HEK293 (cell line): ENCODE results near the gene PPP2R3A.

Source experiments
- AEBP2 ChIP-seq: fragments of 450-650 bp; formaldehyde crosslinking; IDR thresholded peaks from 2 replicates; pipeline ENCODE4 v1.5.1; 2016; ENCODE audit warnings: missing biosample characterization, missing genetic modification characterization, borderline replicate concordance
- SETDB1 ChIP-seq: IDR thresholded peaks from one replicate; pipeline ENCODE4 v1.6.1; 2017; ENCODE audit warnings: mild to moderate bottlenecking, low read length, moderate library complexity, mixed read lengths; ENCODE audit not compliant: insufficient read length
- SP3 ChIP-seq: fragments of 450-650 bp; formaldehyde crosslinking; IDR thresholded peaks from 2 replicates; pipeline ENCODE4 v1.5.1; 2016; ENCODE audit warnings: missing biosample characterization, missing genetic modification characterization
- ZNF18 ChIP-seq: fragments of 450-650 bp; formaldehyde crosslinking; IDR thresholded peaks from 2 replicates; pipeline ENCODE4 v1.5.1; 2016; ENCODE audit warnings: missing biosample characterization, missing genetic modification characterization
- ZNF2 ChIP-seq: fragments of 450-650 bp; formaldehyde crosslinking; IDR thresholded peaks from 2 replicates; pipeline ENCODE4 v1.5.1; 2016; ENCODE audit warnings: missing biosample characterization, missing genetic modification characterization
- ZNF214 ChIP-seq: fragments of 450-650 bp; formaldehyde crosslinking; IDR thresholded peaks from 2 replicates; pipeline ENCODE4 v1.5.1; 2017; ENCODE audit warnings: missing biosample characterization, mild to moderate bottlenecking, missing genetic modification characterization, borderline replicate concordance
- ZNF660 ChIP-seq: fragments of 450-650 bp; IDR thresholded peaks from 2 replicates; pipeline ENCODE4 v1.5.1; 2018; ENCODE audit warnings: missing biosample characterization, mild to moderate bottlenecking, missing genetic modification characterization
- TF ChIP-seq, protein P1 (sequence below): fragments of 450-650 bp; formaldehyde crosslinking; IDR thresholded peaks from 2 replicates; pipeline ENCODE4 v1.5.1; 2016; ENCODE audit warnings: missing biosample characterization, missing genetic modification characterization

DNA sequence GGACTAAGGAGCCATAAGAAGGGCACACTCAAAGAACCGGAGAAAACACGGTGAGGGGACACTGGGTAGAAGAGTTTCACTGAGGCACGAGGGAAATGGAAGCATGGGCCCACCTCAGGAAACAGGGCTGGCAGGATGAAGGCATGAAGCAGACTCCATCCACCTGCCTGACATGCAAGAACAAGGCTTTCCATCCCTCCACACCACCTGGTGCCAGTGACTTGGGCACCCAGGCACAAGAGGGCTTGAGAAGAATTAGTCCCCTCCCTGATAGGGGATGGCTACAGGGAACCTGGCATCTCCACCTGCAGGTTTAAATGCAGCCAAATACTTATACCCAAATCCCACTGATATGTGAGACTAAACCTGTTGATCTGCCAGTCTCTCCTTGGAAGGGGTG is 38.9 kb upstream of the PPP2R3A start:
- TF ChIP-seq ZNF660 (tag by site-specific recombination), result no peak
- no peak for TF ChIP-seq ZNF2 (tag by site-specific recombination)
- no peak for TF ChIP-seq SETDB1
- TF ChIP-seq AEBP2, result no peak
- TF ChIP-seq SP3, result no peak
- TF ChIP-seq ZNF214 (tag by site-specific recombination), result no peak
- TF ChIP-seq, protein P1, sequence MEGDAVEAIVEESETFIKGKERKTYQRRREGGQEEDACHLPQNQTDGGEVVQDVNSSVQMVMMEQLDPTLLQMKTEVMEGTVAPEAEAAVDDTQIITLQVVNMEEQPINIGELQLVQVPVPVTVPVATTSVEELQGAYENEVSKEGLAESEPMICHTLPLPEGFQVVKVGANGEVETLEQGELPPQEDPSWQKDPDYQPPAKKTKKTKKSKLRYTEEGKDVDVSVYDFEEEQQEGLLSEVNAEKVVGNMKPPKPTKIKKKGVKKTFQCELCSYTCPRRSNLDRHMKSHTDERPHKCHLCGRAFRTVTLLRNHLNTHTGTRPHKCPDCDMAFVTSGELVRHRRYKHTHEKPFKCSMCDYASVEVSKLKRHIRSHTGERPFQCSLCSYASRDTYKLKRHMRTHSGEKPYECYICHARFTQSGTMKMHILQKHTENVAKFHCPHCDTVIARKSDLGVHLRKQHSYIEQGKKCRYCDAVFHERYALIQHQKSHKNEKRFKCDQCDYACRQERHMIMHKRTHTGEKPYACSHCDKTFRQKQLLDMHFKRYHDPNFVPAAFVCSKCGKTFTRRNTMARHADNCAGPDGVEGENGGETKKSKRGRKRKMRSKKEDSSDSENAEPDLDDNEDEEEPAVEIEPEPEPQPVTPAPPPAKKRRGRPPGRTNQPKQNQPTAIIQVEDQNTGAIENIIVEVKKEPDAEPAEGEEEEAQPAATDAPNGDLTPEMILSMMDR (tag by site-specific recombination), result no peak
- TF ChIP-seq ZNF18 (tag by site-specific recombination), result no peak
